Neural cell (in vitro differentiated cells): ENCODE data around the gene MIB1. TPM values are rescaled to one million over a fixed set of nuclear protein-coding genes. Genes with fewer than 3 reads are reported as not detected.
A peak's percentile ranks its signal among the peaks of the same experiment; 100 is the strongest.

Experiments
- H2AFZ ChIP-seq: fragments of 200-600, 300-800 bp; sonication (generic), shearing (Covaris generic); 2 replicates; pipeline ENCODE4 v1.6.0; 2014; ENCODE audit warnings: low read depth, mild to moderate bottlenecking, antibody characterized with exemption, low read length, moderate library complexity
- H3F3A ChIP-seq: fragments of 200-600 bp; shearing (Covaris generic); 2 replicates; pipeline ENCODE4 v1.6.1; 2016; ENCODE audit warnings: mild to moderate bottlenecking, moderate library complexity, mixed read lengths, antibody characterized with exemption, low read length; ENCODE audit not compliant: insufficient read depth, poor library complexity, severe bottlenecking
- H3K27ac ChIP-seq: fragments of 200-600, 300-800 bp; sonication (generic), shearing (Covaris generic); 2 replicates; pipeline ENCODE4 v1.5.1; 2014; ENCODE audit warnings: mild to moderate bottlenecking, low read length, moderate library complexity
- H3K27me3 ChIP-seq: fragments of 300-800, 200-600 bp; sonication (generic), shearing (Covaris generic); 2 replicates; pipeline ENCODE4 v1.6.0; 2014; ENCODE audit warnings: mild to moderate bottlenecking, low read depth, low read length, moderate library complexity; ENCODE audit not compliant: insufficient read depth
- H3K36me3 ChIP-seq: fragments of 300-800, 200-600 bp; sonication (generic), shearing (Covaris generic); 2 replicates; pipeline ENCODE4 v1.5.1; 2014; ENCODE audit warnings: mild to moderate bottlenecking, antibody characterized with exemption, low read length, moderate library complexity; ENCODE audit not compliant: insufficient read depth
- H3K4me2 ChIP-seq: fragments of 300-800, 200-600 bp; sonication (generic), shearing (Covaris generic); 2 replicates; pipeline ENCODE4 v1.6.0; 2014; ENCODE audit warnings: mild to moderate bottlenecking, low read length
- H3K4me3 ChIP-seq: fragments of 300-800, 200-600 bp; sonication (generic), shearing (Covaris generic); 2 replicates; pipeline ENCODE4 v1.5.1; 2014; ENCODE audit warnings: mild to moderate bottlenecking, low read length, moderate library complexity
- H3K79me2 ChIP-seq: fragments of 200-600 bp; shearing (Covaris generic); replicated peaks from 2 replicates; pipeline ENCODE4 v1.6.0; 2014; ENCODE audit warnings: mild to moderate bottlenecking, low read length, moderate library complexity; ENCODE audit not compliant: insufficient read depth
- H3K9ac ChIP-seq: fragments of 300-800, 200-600 bp; sonication (generic), shearing (Covaris generic); 2 replicates; pipeline ENCODE4 v1.6.1; 2016; ENCODE audit warnings: mild to moderate bottlenecking, low read length, mixed read lengths
- H3K9me2 ChIP-seq: fragments of 200-600 bp; shearing (Covaris generic); 2 replicates; pipeline ENCODE4 v1.6.1; 2016; ENCODE audit warnings: mild to moderate bottlenecking, low read length, mixed read lengths; ENCODE audit not compliant: insufficient read depth
- H3K9me3 ChIP-seq: fragments of 200-600, 300-800 bp; sonication (generic), shearing (Covaris generic); 2 replicates; pipeline ENCODE4 v1.6.1; 2016; ENCODE audit warnings: mild to moderate bottlenecking, mixed run types, low read length, moderate library complexity, mixed read lengths
- H4K20me1 ChIP-seq: fragments of 200-600 bp; shearing (Covaris generic); 2 replicates; pipeline ENCODE4 v1.6.1; 2016; ENCODE audit warnings: mild to moderate bottlenecking, mixed run types; ENCODE audit not compliant: insufficient read depth
- CTCF ChIP-seq: fragments of 450-650 bp; IDR thresholded peaks from 2 replicates; pipeline ENCODE4 v1.5.1; 2014; ENCODE audit warnings: antibody characterized with exemption, mild to moderate bottlenecking, moderate library complexity; ENCODE audit not compliant: poor library complexity, severe bottlenecking
- EP300 ChIP-seq: fragments of 450-650 bp; conservative IDR thresholded peaks from 2 replicates; pipeline ENCODE4 v1.6.1; 2014; ENCODE audit warnings: antibody characterized with exemption, mild to moderate bottlenecking, moderate library complexity; ENCODE audit not compliant: poor library complexity, severe bottlenecking
- EZH2 ChIP-seq: fragments of 200-600, 300-800 bp; shearing (Covaris generic), sonication (generic); IDR thresholded peaks from 2 replicates; pipeline ENCODE4 v1.6.1; 2014; ENCODE audit warnings: antibody characterized with exemption, low read length, borderline replicate concordance, mild to moderate bottlenecking; ENCODE audit not compliant: insufficient read depth, poor library complexity, severe bottlenecking
- MXI1 ChIP-seq: fragments of 450-650 bp; conservative IDR thresholded peaks from 2 replicates; pipeline ENCODE4 v1.6.1; 2014; ENCODE audit warnings: antibody characterized with exemption, mild to moderate bottlenecking; ENCODE audit not compliant: poor library complexity, severe bottlenecking
- POLR2AphosphoS5 ChIP-seq: IDR thresholded peaks from 2 replicates; pipeline ENCODE4 v1.6.1; 2012
- RAD21 ChIP-seq: fragments of 450-650 bp; conservative IDR thresholded peaks from 2 replicates; pipeline ENCODE4 v1.6.1; 2014; ENCODE audit warnings: antibody characterized with exemption, mild to moderate bottlenecking, moderate library complexity
- REST ChIP-seq: IDR thresholded peaks from 2 replicates; pipeline ENCODE4 v1.6.1; 2012; ENCODE audit warnings: borderline replicate concordance
- SMC3 ChIP-seq: fragments of 450-650 bp; conservative IDR thresholded peaks from 2 replicates; pipeline ENCODE4 v1.6.1; 2014; ENCODE audit warnings: antibody characterized with exemption, mild to moderate bottlenecking, moderate library complexity; ENCODE audit not compliant: poor library complexity
- TAF1 ChIP-seq: IDR thresholded peaks from 2 replicates; pipeline ENCODE4 v1.6.1; 2012; ENCODE audit warnings: low read depth
- polyA plus RNA-seq: library from polyadenylated mRNA; depleted of rRNA; stranded (reverse); fragments of >200 nt; gene quantifications from 2 replicates; pipeline ENCODE4 v1.2.3, GENCODE V29; 2014

The MIB1 gene
- polyA plus RNA-seq, 1 donor from 2014 or later, result 68.3 TPM

- no peaks in the 10 kb centered on the region for H3K36me3 ChIP-seq
- H3K4me3 ChIP-seq, result no peak overlapping the region
- no peak overlapping the region for H2AFZ ChIP-seq
- no peaks in the 10 kb centered on the region for H3K79me2 ChIP-seq
- no peak overlapping the region for H3K27ac ChIP-seq
- H3K9me3 ChIP-seq, result no peaks in the 10 kb centered on the region
- no peak overlapping the region for H3K9ac ChIP-seq
- H3F3A ChIP-seq, result no peaks in the 10 kb centered on the region
- no peaks in the 10 kb centered on the region for H3K27me3 ChIP-seq
- TF ChIP-seq EZH2 (no peak), POLR2AphosphoS5 (no peak), REST (no peak), TAF1 (no peak), SMC3 (no peak), EP300 (no peak), CTCF (peak; percentile 43), MXI1 (no peak), RAD21 (peak; percentile 43)
- no peaks in the 10 kb centered on the region for H4K20me1 ChIP-seq
- no peak overlapping the region for H3K4me2 ChIP-seq
- no peaks in the 10 kb centered on the region for H3K9me2 ChIP-seq
These were observed 174.2 kb downstream of the MIB1 start for GRCh38 chr18:21914739-21915319.

GRCh38 chr18:21915546-21915945 lies 175.0 kb downstream of the MIB1 start:
- TF ChIP-seq EZH2 (no peak), RAD21 (no peak), TAF1 (no peak), REST (no peak), EP300 (no peak), MXI1 (no peak)
- Histone ChIP-seq H2AFZ (no peak overlapping the region), H4K20me1 (no peaks in the 10 kb centered on the region), H3K36me3 (no peaks in the 10 kb centered on the region), H3F3A (no peaks in the 10 kb centered on the region), H3K9me3 (no peaks in the 10 kb centered on the region), H3K79me2 (no peaks in the 10 kb centered on the region), H3K27ac (no peak overlapping the region), H3K4me2 (no peak overlapping the region), H3K9me2 (no peaks in the 10 kb centered on the region), H3K27me3 (no peaks in the 10 kb centered on the region), H3K9ac (no peak overlapping the region), H3K4me3 (no peak overlapping the region)
